ENCODE measurements around the gene DIRAS2. TPM values are rescaled to one million over a fixed set of nuclear protein-coding genes. Genes with fewer than 3 reads are reported as not detected.

Gene DIRAS2
- total RNA-seq, 1 experiment from 2014 or later = 1.7 TPM

GRCh38 chr9:90631964-90632363, 10.7 kb downstream of the DIRAS2 start:
- intact Hi-C loops (cut with micrococcal nuclease; ENCODE audit: unreplicated experiment) = no loop called here
- Mint-ChIP-seq H3K9me3 (ENCODE audit: low read depth, unreplicated experiment) (no peaks in the 10 kb centered on the region), H3K27me3 (ENCODE audit: unreplicated experiment) (no peaks in the 10 kb centered on the region), H3K4me1 (ENCODE audit: low read depth, unreplicated experiment) (no peaks in the 10 kb centered on the region), H3K4me3 (ENCODE audit: low read depth, unreplicated experiment) (no peak overlapping the region), H3K36me3 (ENCODE audit: insufficient read depth, unreplicated experiment) (no peaks in the 10 kb centered on the region), H3K27ac (ENCODE audit: unreplicated experiment) (no peak overlapping the region)
- TF ChIP-seq, protein P1, sequence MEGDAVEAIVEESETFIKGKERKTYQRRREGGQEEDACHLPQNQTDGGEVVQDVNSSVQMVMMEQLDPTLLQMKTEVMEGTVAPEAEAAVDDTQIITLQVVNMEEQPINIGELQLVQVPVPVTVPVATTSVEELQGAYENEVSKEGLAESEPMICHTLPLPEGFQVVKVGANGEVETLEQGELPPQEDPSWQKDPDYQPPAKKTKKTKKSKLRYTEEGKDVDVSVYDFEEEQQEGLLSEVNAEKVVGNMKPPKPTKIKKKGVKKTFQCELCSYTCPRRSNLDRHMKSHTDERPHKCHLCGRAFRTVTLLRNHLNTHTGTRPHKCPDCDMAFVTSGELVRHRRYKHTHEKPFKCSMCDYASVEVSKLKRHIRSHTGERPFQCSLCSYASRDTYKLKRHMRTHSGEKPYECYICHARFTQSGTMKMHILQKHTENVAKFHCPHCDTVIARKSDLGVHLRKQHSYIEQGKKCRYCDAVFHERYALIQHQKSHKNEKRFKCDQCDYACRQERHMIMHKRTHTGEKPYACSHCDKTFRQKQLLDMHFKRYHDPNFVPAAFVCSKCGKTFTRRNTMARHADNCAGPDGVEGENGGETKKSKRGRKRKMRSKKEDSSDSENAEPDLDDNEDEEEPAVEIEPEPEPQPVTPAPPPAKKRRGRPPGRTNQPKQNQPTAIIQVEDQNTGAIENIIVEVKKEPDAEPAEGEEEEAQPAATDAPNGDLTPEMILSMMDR (IDR thresholded peaks at IDR 0.05; ENCODE audit: unreplicated experiment) = no peak
- no peak for DNase-seq
- CTCF ChIA-PET = no interaction called here
- BruUV-seq (replicated peaks) = no TSS peak

DNA sequence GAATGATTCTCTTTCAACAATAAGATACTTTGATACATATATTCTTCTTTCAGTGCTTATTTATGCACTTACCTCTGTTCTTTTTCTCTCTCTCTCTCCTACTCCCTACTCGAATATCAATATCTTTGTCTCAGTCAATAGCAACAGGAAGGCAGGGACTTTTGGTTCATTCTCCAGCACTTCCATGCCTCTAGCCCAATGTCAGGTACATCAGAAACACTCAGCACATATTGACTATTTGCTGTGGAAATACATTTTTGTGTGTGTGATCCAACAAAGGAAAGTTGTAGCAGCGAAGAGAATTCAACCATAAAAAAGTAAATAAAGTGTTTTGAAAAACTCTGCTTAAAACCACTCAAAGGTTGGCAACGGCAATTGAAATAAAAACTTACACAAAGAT, 12.6 kb downstream of the DIRAS2 start:
- TF ChIP-seq, protein P1 (IDR thresholded peaks at IDR 0.05; ENCODE audit: unreplicated experiment) = no peak
- CTCF ChIA-PET = no interaction called here
- no peak for DNase-seq
- BruUV-seq (replicated peaks) = no TSS peak
- Mint-ChIP-seq H3K4me3 (ENCODE audit: low read depth, unreplicated experiment) (no peak overlapping the region), H3K9me3 (ENCODE audit: low read depth, unreplicated experiment) (no peaks in the 10 kb centered on the region), H3K27ac (ENCODE audit: unreplicated experiment) (no peak overlapping the region), H3K4me1 (ENCODE audit: low read depth, unreplicated experiment) (no peaks in the 10 kb centered on the region), H3K27me3 (ENCODE audit: unreplicated experiment) (no peaks in the 10 kb centered on the region), H3K36me3 (ENCODE audit: insufficient read depth, unreplicated experiment) (no peaks in the 10 kb centered on the region)
- intact Hi-C loops (cut with micrococcal nuclease; ENCODE audit: unreplicated experiment) = no loop called here

- Mint-ChIP-seq H3K9me3 (ENCODE audit: low read depth, unreplicated experiment) (no peaks in the 10 kb centered on the region), H3K27me3 (ENCODE audit: unreplicated experiment) (no peaks in the 10 kb centered on the region), H3K27ac (ENCODE audit: unreplicated experiment) (no peak overlapping the region), H3K4me3 (ENCODE audit: low read depth, unreplicated experiment) (no peak overlapping the region), H3K36me3 (ENCODE audit: insufficient read depth, unreplicated experiment) (no peaks in the 10 kb centered on the region), H3K4me1 (ENCODE audit: low read depth, unreplicated experiment) (no peaks in the 10 kb centered on the region)
- intact Hi-C loops (cut with micrococcal nuclease; ENCODE audit: unreplicated experiment) = no loop called here
- CTCF ChIA-PET = interaction anchor here (0.6 kb wide), 1 partner anchor 528 kb away, joined by 7 read pairs; no protein-coding TSS in a partner anchor
- no peak for DNase-seq
- TF ChIP-seq, protein P1 (IDR thresholded peaks at IDR 0.05; ENCODE audit: unreplicated experiment) = no peak
- BruUV-seq (replicated peaks) = no TSS peak
Observed at GRCh38 chr9:90629354-90629753, 13.3 kb downstream of the DIRAS2 start.

GRCh38 chr9:90616806-90617205, 25.8 kb downstream of the DIRAS2 start:
- DNase-seq = no peak
- peaks cover 7% of the 10 kb centered on the region for H3K4me1 Mint-ChIP-seq (ENCODE audit: low read depth, unreplicated experiment)
- CTCF ChIA-PET = interaction anchor here (0.8 kb wide), 1 partner anchor 130 kb away, joined by 4 read pairs; no protein-coding TSS in a partner anchor
- no peaks in the 10 kb centered on the region for H3K36me3 Mint-ChIP-seq (ENCODE audit: insufficient read depth, unreplicated experiment)
- H3K27ac Mint-ChIP-seq (ENCODE audit: unreplicated experiment) = no peak overlapping the region
- H3K27me3 Mint-ChIP-seq (ENCODE audit: unreplicated experiment) = no peaks in the 10 kb centered on the region
- H3K9me3 Mint-ChIP-seq (ENCODE audit: low read depth, unreplicated experiment) = no peaks in the 10 kb centered on the region
- no TSS peak for BruUV-seq (replicated peaks)
- intact Hi-C loops (cut with micrococcal nuclease; ENCODE audit: unreplicated experiment) = no loop called here
- H3K4me3 Mint-ChIP-seq (ENCODE audit: low read depth, unreplicated experiment) = no peak overlapping the region
- TF ChIP-seq, protein P1 (IDR thresholded peaks at IDR 0.05; ENCODE audit: unreplicated experiment) = no peak
